HFFc6 (cell line): Measurements from ENCODE around the gene TAPBP. TPM values are rescaled to one million over a fixed set of nuclear protein-coding genes. Genes with fewer than 3 reads are reported as not detected.

ENCODE experiments used
- DNase-seq: peaks from one replicate; pipeline ENCODE4 v3.0.0-alpha.2; 2018
- H3K27ac Mint-ChIP-seq: 2 replicates; pipeline ENCODE4 v1.8.0; 2020; ENCODE audit warnings: mild to moderate bottlenecking, mixed read lengths
- H3K27me3 Mint-ChIP-seq: 2 replicates; pipeline ENCODE4 v1.8.0; 2021; ENCODE audit warnings: mild to moderate bottlenecking, moderate library complexity, mixed read lengths; ENCODE audit not compliant: insufficient read depth
- H3K36me3 Mint-ChIP-seq: 2 replicates; pipeline ENCODE4 v1.8.0; 2021; ENCODE audit warnings: low read depth, mixed read lengths
- H3K4me1 Mint-ChIP-seq: 2 replicates; pipeline ENCODE4 v1.8.0; 2020; ENCODE audit warnings: low read depth, mixed read lengths
- H3K4me3 Mint-ChIP-seq: 2 replicates; pipeline ENCODE4 v1.8.0; 2020; ENCODE audit warnings: mild to moderate bottlenecking, moderate library complexity, mixed read lengths
- H3K9me3 Mint-ChIP-seq: 2 replicates; pipeline ENCODE4 v1.8.0; 2020; ENCODE audit warnings: mild to moderate bottlenecking, mixed read lengths
- total RNA-seq, 6 experiments: library from RNA; stranded (reverse); fragmentation: NEBNext Ultra II Directional; extraction: Animal tissue kit (Norgen Biotek cat#: 25700); gene quantifications; 2 replicates in 1 of 6; 3 replicates in 5 of 6; pipeline ENCODE4 v1.2.3, GENCODE V29; 2021
- TF ChIP-seq, protein P1 (sequence below): fragments of 200-600 bp; sonication (generic); IDR thresholded peaks from 2 replicates; pipeline ENCODE4 v1.5.0; 2021; ENCODE audit warnings: antibody characterized with exemption, mild to moderate bottlenecking

Gene TAPBP
- total RNA-seq, 6 experiments from 2014 or later, result 88.7 to 118 (median 104) TPM

DNA sequence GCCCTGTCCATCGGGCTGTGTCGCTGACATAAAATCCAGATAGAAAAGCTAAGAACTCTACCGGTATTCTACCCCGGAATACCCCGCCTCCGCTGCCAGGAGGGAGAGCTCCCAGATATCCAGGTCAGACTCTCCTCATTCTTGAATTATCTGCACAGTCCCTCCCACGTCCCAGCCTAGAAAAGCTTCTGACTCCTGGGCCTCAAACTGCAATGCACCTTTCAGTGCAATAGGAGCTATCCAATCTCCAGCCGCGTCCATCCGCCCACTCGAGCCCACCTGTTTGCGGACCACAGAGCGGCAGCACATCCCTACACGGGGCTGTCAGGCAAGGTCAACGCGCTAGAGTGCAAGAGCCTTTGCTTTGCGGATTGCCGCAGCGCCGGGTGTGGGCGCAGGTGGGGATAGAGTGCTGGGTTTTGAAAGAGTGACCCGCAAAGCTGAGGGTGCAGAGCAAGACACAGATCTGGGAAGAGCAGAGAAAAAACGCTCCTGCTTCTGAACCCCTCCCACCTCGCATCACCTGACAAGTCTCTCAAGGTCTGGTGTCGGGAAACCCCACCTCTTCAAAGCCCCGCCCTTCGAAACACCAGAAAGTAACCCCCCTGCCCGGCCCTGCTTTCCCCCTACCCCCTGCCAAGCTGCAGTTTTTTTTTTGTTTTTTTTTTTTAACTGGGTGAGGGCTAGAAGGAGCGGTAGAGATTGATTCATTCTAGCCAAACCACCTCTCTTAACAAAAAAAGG is 1.3 kb downstream of the TAPBP start:
- peak overlapping the region; percentile 98 for H3K27ac Mint-ChIP-seq
- peaks cover 39% of the 10 kb centered on the region for H3K4me1 Mint-ChIP-seq
- no peaks in the 10 kb centered on the region for H3K9me3 Mint-ChIP-seq
- TF ChIP-seq, protein P1, sequence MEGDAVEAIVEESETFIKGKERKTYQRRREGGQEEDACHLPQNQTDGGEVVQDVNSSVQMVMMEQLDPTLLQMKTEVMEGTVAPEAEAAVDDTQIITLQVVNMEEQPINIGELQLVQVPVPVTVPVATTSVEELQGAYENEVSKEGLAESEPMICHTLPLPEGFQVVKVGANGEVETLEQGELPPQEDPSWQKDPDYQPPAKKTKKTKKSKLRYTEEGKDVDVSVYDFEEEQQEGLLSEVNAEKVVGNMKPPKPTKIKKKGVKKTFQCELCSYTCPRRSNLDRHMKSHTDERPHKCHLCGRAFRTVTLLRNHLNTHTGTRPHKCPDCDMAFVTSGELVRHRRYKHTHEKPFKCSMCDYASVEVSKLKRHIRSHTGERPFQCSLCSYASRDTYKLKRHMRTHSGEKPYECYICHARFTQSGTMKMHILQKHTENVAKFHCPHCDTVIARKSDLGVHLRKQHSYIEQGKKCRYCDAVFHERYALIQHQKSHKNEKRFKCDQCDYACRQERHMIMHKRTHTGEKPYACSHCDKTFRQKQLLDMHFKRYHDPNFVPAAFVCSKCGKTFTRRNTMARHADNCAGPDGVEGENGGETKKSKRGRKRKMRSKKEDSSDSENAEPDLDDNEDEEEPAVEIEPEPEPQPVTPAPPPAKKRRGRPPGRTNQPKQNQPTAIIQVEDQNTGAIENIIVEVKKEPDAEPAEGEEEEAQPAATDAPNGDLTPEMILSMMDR, result no peak
- peaks cover 5% of the 10 kb centered on the region for H3K27me3 Mint-ChIP-seq
- peaks cover 17% of the 10 kb centered on the region; the same call in 1 of the 2 replicates for H3K36me3 Mint-ChIP-seq
- DNase-seq, result peak; percentile 55
- H3K4me3 Mint-ChIP-seq, result peak overlapping the region; percentile 98

DNA sequence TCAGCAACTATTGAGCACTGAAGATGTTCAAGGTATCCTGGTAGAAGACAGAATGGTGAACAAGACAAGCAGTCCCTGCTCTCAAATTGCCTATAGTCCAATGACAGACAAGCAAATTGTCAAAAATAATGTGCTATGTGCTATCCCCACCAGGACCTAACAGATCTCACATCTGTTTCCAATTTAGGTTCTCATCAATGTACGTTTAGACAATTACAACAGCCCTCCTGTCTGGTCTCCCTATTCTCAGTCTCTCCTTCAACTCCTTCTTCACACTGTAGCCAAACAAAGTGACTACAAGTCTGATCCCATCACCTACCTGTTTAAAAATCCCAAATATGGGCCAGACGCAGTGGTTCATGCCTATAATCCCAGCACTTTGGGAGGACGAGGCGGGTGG is 7.5 kb downstream of the TAPBP start:
- Mint-ChIP-seq H3K27ac (no peak overlapping the region; the same call in 1 of the 2 replicates), H3K4me3 (no peak overlapping the region), H3K9me3 (no peaks in the 10 kb centered on the region), H3K4me1 (peaks cover 12% of the 10 kb centered on the region; the same call in 1 of the 2 replicates), H3K36me3 (peaks cover 5% of the 10 kb centered on the region; the same call in 1 of the 2 replicates), H3K27me3 (no peaks in the 10 kb centered on the region; the same call in 1 of the 2 replicates)
- DNase-seq, result no peak
- TF ChIP-seq, protein P1, result no peak

DNA sequence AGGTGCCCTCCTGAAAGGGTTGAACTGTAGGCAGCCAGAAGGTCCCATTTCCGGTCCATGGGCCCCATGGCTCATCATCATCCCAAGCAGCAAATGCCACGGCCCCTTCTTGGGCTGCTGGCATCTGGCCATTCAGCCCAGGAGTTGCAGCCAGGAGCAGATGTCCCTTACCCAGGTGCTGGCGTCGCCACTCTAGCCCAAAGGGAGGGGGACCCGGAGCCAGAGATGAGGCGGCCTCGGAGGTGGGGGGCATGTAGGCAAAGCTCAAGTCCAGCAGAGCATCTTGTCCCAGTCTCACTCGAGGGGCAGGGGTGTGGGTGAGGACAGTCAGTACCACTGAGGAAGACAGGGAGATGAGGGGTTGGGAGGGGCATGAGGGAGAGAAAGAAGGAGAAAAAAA is 8.8 kb downstream of the TAPBP start:
- Mint-ChIP-seq H3K36me3 (peaks cover 9% of the 10 kb centered on the region; the same call in 1 of the 2 replicates), H3K4me1 (peaks cover 17% of the 10 kb centered on the region), H3K4me3 (no peak overlapping the region), H3K27me3 (peaks cover 2% of the 10 kb centered on the region), H3K27ac (peak overlapping the region; percentile 11; the same call in 1 of the 2 replicates), H3K9me3 (no peaks in the 10 kb centered on the region)
- TF ChIP-seq, protein P1, result no peak
- DNase-seq, result no peak

- no peak for DNase-seq
- H3K27me3 Mint-ChIP-seq, result peaks cover 10% of the 10 kb centered on the region
- H3K36me3 Mint-ChIP-seq, result peaks cover 14% of the 10 kb centered on the region; the same call in 1 of the 2 replicates
- no peak overlapping the region for H3K4me3 Mint-ChIP-seq
- TF ChIP-seq, protein P1, result no peak
- no peak overlapping the region for H3K27ac Mint-ChIP-seq
- H3K4me1 Mint-ChIP-seq, result peaks cover 22% of the 10 kb centered on the region
- H3K9me3 Mint-ChIP-seq, result no peaks in the 10 kb centered on the region
Observed at GRCh38 chr6:33304216-33304615, 9.7 kb downstream of the TAPBP start.

GRCh38 chr6:33301877-33302276 is 12.0 kb downstream of the TAPBP start:
- Mint-ChIP-seq H3K27ac (no peak overlapping the region; the same call in 1 of the 2 replicates), H3K36me3 (0 out of 2 replicates have a peak, but pooled peaks cover 9% of the 10 kb centered on the region), H3K9me3 (peaks cover 4% of the 10 kb centered on the region), H3K27me3 (peaks cover 17% of the 10 kb centered on the region), H3K4me1 (peaks cover 27% of the 10 kb centered on the region), H3K4me3 (no peak overlapping the region)
- DNase-seq, result no peak
- TF ChIP-seq, protein P1, result no peak
